Osteoblast (primary cell): ENCODE results near the gene SLC12A3. TPM values are rescaled to one million over a fixed set of nuclear protein-coding genes. Genes with fewer than 3 reads are reported as not detected.

Experiments used
- DNase-seq: peaks from one replicate; pipeline ENCODE4 v3.0.0; 2011; ENCODE audit warnings: low spot score, mixed read lengths; ENCODE audit not compliant: insufficient read length; ENCODE audit errors: missing footprints
- H2AFZ ChIP-seq: 2 replicates; pipeline ENCODE4 v1.6.0; 2011; ENCODE audit warnings: mild to moderate bottlenecking, low read length
- H3K27ac ChIP-seq: 2 replicates; pipeline ENCODE4 v1.5.1; 2011; ENCODE audit warnings: mild to moderate bottlenecking, low read depth, low read length, moderate library complexity
- H3K27me3 ChIP-seq: 2 replicates; pipeline ENCODE4 v1.6.0; 2012; ENCODE audit warnings: mild to moderate bottlenecking, control low read depth, inconsistent platforms, low read length, moderate library complexity; ENCODE audit not compliant: insufficient read depth
- H3K36me3 ChIP-seq: 2 replicates; pipeline ENCODE4 v1.5.1; 2011; ENCODE audit warnings: mild to moderate bottlenecking, low read length, control low read depth, moderate library complexity; ENCODE audit not compliant: insufficient read depth
- H3K4me1 ChIP-seq: 2 replicates; pipeline ENCODE4 v1.5.1; 2011; ENCODE audit warnings: mild to moderate bottlenecking, low read length, control low read depth, moderate library complexity; ENCODE audit not compliant: insufficient read depth
- H3K4me2 ChIP-seq: 2 replicates; pipeline ENCODE4 v1.6.0; 2011; ENCODE audit warnings: mild to moderate bottlenecking, low read length; ENCODE audit not compliant: insufficient read depth
- H3K4me3 ChIP-seq: fragments of 200-600 bp; sonication (generic); 3 replicates; pipeline ENCODE4 v1.5.1; 2012; ENCODE audit warnings: mild to moderate bottlenecking, low read length, inconsistent platforms; ENCODE audit not compliant: insufficient read depth
- H3K79me2 ChIP-seq: 2 replicates; pipeline ENCODE4 v1.6.0; 2012; ENCODE audit warnings: mild to moderate bottlenecking, low read length, control low read depth, inconsistent platforms; ENCODE audit not compliant: insufficient read depth
- H3K9me3 ChIP-seq: 2 replicates; pipeline ENCODE4 v1.5.1; 2011; ENCODE audit warnings: low read depth, low read length, control low read depth
- H4K20me1 ChIP-seq: 2 replicates; pipeline ENCODE4 v1.6.0; 2012; ENCODE audit warnings: mild to moderate bottlenecking, low read length, control low read depth; ENCODE audit not compliant: insufficient read depth
- CTCF ChIP-seq: IDR thresholded peaks from 2 replicates; pipeline ENCODE4 v1.5.1; 2011; ENCODE audit warnings: mild to moderate bottlenecking, low read depth, low read length, moderate library complexity; ENCODE audit errors: extremely low read depth
- total RNA-seq: library from RNA; depleted of rRNA; stranded (reverse); fragments of >200 nt; gene quantifications from 2 replicates; pipeline ENCODE4 v1.2.3, GENCODE V29; 2012

SLC12A3 gene
- total RNA-seq, 1 donor: not detected

GRCh38 chr16:56916571-56917403, 51.8 kb downstream of the SLC12A3 start:
- H4K20me1 ChIP-seq: no peaks in the 10 kb centered on the region
- peaks cover 57% of the 10 kb centered on the region for H3K4me1 ChIP-seq
- H3K4me3 ChIP-seq: no peak overlapping the region
- peaks cover 5% of the 10 kb centered on the region for H3K27me3 ChIP-seq
- no peak overlapping the region for H3K27ac ChIP-seq
- no peak for TF ChIP-seq CTCF
- H2AFZ ChIP-seq: no peak overlapping the region
- no peaks in the 10 kb centered on the region for H3K79me2 ChIP-seq
- H3K36me3 ChIP-seq: no peaks in the 10 kb centered on the region
- peak; percentile 87 for DNase-seq
- H3K4me2 ChIP-seq: no peak overlapping the region
- H3K9me3 ChIP-seq: no peaks in the 10 kb centered on the region

DNA sequence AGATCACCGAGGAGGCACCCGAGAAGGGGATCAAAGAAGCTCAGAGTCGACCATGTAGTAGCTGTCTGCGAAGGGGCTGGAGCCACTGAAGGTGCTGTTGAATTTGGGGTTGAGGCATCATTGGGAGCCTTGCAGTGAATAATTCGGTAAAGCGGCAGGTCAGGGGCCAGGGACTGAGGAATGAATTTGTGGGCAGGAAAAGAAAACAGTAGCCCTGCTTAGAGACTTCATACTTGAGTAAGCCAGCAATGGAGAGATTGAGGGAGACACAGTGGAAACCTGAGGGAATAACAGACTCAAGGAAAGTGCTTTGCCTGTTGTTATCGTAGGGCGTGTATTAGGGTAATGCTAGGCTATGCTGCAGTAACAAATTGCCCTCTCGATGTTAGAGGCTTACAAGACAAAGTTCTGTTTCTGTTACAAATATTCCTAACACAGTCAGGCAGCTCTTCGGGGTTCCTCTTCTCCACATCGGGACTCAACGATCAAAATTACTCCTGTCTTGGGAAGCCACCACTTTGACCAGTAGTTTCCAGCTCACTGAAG, 53.5 kb downstream of the SLC12A3 start:
- Histone ChIP-seq H2AFZ (no peak overlapping the region), H3K79me2 (no peaks in the 10 kb centered on the region), H3K9me3 (no peaks in the 10 kb centered on the region), H3K36me3 (no peaks in the 10 kb centered on the region), H3K4me1 (peaks cover 41% of the 10 kb centered on the region), H3K4me2 (peak overlapping the region; percentile 12), H3K4me3 (no peak overlapping the region), H3K27ac (no peak overlapping the region), H3K27me3 (peaks cover 5% of the 10 kb centered on the region), H4K20me1 (no peaks in the 10 kb centered on the region)
- no peak for TF ChIP-seq CTCF
- peak; percentile 68 for DNase-seq

DNA sequence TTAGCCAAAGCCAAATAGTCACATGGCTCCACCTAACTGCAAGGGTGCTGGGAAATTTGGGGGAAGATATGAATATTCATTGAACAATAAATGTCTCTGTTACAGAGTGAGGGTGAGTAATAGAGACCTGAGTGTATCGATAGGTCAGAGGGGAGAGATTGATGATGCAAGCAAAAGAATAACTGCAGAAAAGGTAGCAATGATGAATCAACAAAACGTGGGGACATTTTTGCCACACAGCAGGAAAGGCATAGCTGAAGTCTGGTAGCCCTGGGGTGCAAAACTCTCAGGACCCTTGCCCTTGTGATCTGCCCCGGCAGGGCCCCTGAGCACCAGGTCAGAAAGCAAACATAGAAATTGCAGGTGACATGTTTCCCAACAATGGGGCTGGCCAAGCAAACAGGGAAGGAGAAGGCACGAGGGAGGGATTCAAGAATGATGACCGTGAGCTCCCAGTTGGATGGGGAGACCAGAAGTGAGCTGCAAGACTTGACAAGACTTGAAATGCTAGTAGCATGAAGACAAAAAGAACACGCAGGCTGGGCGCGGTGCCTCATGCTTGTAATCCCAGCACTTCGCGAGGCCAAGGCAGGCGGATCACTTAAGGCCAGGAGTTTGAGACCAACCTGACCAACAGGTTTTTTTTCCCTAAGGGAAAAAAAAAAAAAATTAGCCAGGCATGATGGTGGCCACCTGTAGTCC, 54.2 kb downstream of the SLC12A3 start:
- H3K79me2 ChIP-seq: no peaks in the 10 kb centered on the region
- H3K4me1 ChIP-seq: peaks cover 40% of the 10 kb centered on the region
- H3K4me2 ChIP-seq: no peak overlapping the region
- no peaks in the 10 kb centered on the region for H3K9me3 ChIP-seq
- no peak for DNase-seq
- no peaks in the 10 kb centered on the region for H3K36me3 ChIP-seq
- peaks cover 5% of the 10 kb centered on the region for H3K27me3 ChIP-seq
- no peak for TF ChIP-seq CTCF
- H3K27ac ChIP-seq: no peak overlapping the region
- no peaks in the 10 kb centered on the region for H4K20me1 ChIP-seq
- H2AFZ ChIP-seq: no peak overlapping the region
- H3K4me3 ChIP-seq: no peak overlapping the region

GRCh38 chr16:56921571-56921970, 56.6 kb downstream of the SLC12A3 start:
- no peaks in the 10 kb centered on the region for H3K79me2 ChIP-seq
- DNase-seq: no peak
- no peak overlapping the region for H2AFZ ChIP-seq
- H3K4me3 ChIP-seq: no peak overlapping the region
- H3K27me3 ChIP-seq: peaks cover 5% of the 10 kb centered on the region
- no peaks in the 10 kb centered on the region for H3K36me3 ChIP-seq
- no peaks in the 10 kb centered on the region for H3K9me3 ChIP-seq
- H3K27ac ChIP-seq: no peak overlapping the region
- no peak for TF ChIP-seq CTCF
- peaks cover 21% of the 10 kb centered on the region for H3K4me1 ChIP-seq
- no peak overlapping the region for H3K4me2 ChIP-seq
- no peaks in the 10 kb centered on the region for H4K20me1 ChIP-seq
